VCaP (cell line): ENCODE data around the gene SNX15.

ENCODE experiments used
- H3K27ac ChIP-seq: fragments of 450-650 bp; 2 replicates; pipeline ENCODE4 v1.5.1; 2017
- CTCF ChIP-seq: fragments of 450-650 bp; conservative IDR thresholded peaks from 2 replicates; pipeline ENCODE4 v1.5.1; 2017; ENCODE audit warnings: mild to moderate bottlenecking, moderate library complexity

The SNX15 gene

DNA sequence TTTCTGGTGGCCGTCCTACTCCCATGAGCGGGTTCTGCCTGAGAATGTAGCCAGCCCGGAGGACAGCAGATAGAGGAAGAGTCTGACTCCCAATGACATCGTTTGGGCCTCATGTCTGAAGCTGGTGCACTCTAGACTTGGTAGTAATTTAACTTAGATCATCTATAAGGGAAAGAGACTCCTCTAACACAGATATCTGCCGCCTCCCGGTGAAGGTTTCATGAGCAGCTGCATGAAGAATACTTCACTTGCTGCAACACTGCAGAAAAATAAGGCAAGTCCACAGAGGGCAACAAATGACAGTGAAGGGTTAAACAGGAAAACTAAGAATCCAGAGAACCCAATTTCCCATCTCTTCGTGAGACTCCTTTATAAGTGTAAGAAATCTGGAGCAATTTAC lies 19.2 kb upstream of the SNX15 start:
- no peak for TF ChIP-seq CTCF
- peak overlapping the region; percentile 61 for H3K27ac ChIP-seq

GRCh38 chr11:65008873-65009272 lies 18.4 kb upstream of the SNX15 start:
- H3K27ac ChIP-seq = no peak overlapping the region
- TF ChIP-seq CTCF = no peak

DNA sequence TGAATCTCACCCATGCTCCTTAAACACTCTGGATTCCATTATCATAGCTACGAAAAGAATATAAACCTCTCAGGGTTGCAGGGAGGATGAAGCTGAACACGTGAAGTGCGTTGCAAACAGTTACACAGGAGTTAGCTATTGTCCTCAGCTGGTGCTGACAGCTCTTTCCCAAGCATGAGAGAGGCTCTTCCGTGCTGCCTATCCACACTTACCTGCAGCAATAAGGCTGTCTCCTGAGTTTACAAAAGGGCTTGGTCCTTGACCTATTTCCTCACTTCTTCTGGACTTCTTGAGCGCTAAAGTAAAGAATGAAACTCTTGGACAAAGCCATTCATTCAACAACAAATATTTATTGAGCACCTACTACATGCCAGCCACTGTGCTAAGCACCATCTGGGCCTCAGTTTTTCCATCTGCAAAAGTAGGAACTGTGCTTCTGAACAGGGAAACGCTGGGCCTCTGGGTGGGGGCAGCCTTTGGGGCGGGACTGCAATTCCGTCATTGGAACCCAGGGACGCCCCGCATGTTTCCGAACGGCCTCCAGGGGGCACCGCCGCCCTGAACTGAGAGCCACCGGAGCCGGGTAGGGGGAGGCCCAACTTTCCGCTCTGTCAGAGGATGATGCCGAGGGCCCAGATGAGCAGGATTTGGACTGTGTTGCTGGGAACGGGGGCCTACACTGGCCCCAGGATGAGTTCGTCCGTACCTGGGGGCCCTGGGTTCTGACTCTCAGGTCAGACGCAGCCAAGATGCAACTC lies 13.9 kb upstream of the SNX15 start:
- no peak; the same call in 1 of the 2 replicates for TF ChIP-seq CTCF
- H3K27ac ChIP-seq = peak overlapping the region; percentile 99

- TF ChIP-seq CTCF = peak; percentile 99
- H3K27ac ChIP-seq = peak within 1 kb of the TSS; percentile 99
Observed at GRCh38 chr11:65013888-65014725, 13.1 kb upstream of the SNX15 start, which contains the start of gene ARL2. Gene ARL2 (plus strand): TSS chr11:65014160. CDS start chr11:65014208, 48 bp downstream.

DNA sequence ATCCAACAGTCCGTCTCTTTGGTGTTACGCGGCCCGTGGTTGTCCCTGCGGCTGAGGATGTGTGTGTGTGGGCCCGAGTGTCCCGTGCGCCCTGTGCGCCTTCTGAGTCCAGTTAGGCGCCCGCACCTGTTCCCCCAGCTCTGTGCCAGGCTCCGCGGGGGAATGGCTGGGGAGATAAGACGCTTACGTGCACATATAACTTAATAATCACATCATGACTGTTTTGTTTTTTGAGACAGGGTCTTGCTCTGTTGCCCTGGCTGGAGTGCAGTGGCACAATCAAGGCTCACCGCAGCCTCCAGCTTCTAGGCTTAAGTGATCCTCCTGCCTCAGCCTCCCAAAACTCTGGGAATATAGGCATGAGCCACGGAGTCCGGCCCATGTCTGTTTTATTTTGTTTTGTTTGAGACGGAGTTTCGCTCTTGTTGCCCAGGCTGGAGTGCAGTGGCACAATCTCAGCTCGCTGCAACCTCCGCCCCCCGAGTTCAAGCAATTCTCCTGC lies 12.5 kb upstream of the SNX15 start:
- TF ChIP-seq CTCF = no peak
- H3K27ac ChIP-seq = peak overlapping the region; percentile 99

DNA sequence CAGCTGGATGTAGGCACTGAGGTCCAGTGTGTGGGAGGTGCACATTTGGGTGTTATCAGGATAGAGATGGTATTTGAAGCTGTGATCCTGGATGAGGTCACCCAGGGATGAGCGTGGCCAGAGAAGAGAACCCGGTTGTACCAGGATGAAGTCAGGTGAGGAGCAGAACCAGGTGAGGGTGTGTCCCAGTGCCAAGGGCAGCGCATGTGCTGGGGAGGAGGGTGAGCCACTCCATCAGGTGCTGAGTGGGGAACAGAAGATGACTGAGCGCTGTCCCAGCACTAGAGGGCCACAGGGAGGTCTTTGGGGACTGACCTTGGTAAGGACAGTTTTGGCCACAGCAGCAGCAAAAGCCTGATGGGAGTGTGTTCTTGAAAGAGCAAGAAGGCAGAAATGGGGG lies 10.5 kb upstream of the SNX15 start:
- peak overlapping the region; percentile 99 for H3K27ac ChIP-seq
- TF ChIP-seq CTCF = peak; percentile 30

GRCh38 chr11:65017937-65018336 lies 9.3 kb upstream of the SNX15 start:
- H3K27ac ChIP-seq = no peak overlapping the region
- TF ChIP-seq CTCF = no peak
